Measurements from ENCODE around the gene PLA2G4D. TPM values are rescaled to one million over a fixed set of nuclear protein-coding genes. Genes with fewer than 3 reads are reported as not detected.

The PLA2G4D gene
- total RNA-seq, 3 donors from 2014 or later (not counting 1 experiment from before 2014, with no cell fraction given), result not detected

DNA sequence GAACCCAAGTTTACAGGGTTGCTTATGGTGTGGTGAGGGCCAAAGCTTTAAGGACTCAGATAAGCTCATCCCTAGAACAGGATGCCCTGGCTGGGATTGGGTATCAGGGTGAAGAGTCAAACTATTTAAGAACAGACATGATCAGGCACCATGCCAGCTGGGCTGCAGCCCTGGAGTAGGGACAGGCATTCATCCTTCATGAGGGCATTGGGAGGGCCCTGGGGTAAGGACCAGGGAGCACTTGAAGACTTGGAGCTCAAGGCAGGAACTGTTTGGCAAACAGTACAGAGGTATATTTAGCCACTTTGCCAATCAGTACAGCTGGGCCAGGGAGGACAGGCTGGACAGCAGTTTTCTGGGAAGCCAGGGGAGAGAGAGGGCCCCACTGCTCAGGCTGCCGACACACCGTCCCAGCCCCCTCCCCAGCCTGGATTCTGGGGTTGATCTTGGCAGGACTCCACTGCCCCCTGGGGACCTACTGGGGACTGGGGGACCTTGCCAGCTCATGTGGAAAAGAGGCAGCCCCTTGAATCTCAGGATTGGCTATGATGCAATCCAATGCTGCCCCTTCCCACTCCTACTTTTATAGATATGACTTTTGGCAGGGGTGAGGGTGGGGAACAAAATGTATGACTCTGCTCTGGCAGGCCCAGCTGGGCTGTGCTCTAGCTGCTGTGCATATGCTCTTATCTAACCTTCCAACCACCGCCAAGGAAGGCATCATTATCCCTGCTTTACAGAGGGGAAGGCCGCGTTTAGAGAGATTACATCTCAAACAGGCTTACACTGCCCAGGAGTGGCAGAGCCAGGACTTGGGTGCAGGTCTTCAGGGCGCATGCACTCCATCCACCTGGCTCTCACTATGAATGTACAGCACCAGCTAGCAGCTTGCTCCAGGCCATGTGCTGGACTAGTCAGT, 75.8 kb downstream of the PLA2G4D start:
- no peaks in the 10 kb centered on the region for H3K27me3 ChIP-seq (ENCODE audit: control insufficient read depth, insufficient read depth, low read length)
- ATAC-seq, result no peak

More for the DNA sequence above, 75.8 kb downstream of the PLA2G4D start:
- no peaks in the 10 kb centered on the region for H3K4me1 Mint-ChIP-seq
- no peak overlapping the region for H3K27ac Mint-ChIP-seq
- 77% methylated on average over 6 of the region's 6 CpGs for WGBS (ENCODE audit: insufficient coverage)
- H3K9me3 Mint-ChIP-seq, result no peaks in the 10 kb centered on the region
- no peak overlapping the region for H3K4me3 ChIP-seq (ENCODE audit: low read length)
- H3K4me1 ChIP-seq (ENCODE audit: control insufficient read depth, insufficient read depth, low read length), result no peaks in the 10 kb centered on the region
- intact Hi-C loops (cut with micrococcal nuclease), result no loop called here
- H3K27ac ChIP-seq (ENCODE audit: low read length), result no peak overlapping the region
- H3K4me3 Mint-ChIP-seq, result no peak overlapping the region
- H3K27me3 Mint-ChIP-seq (ENCODE audit: low read depth in 2 of 2), result peaks cover 0 to 3% of the 10 kb centered on the region in 2 donors
- no peaks in the 10 kb centered on the region for H3K9me3 ChIP-seq (ENCODE audit: control insufficient read depth, insufficient read depth, low read length)
- TF ChIP-seq, protein P1, sequence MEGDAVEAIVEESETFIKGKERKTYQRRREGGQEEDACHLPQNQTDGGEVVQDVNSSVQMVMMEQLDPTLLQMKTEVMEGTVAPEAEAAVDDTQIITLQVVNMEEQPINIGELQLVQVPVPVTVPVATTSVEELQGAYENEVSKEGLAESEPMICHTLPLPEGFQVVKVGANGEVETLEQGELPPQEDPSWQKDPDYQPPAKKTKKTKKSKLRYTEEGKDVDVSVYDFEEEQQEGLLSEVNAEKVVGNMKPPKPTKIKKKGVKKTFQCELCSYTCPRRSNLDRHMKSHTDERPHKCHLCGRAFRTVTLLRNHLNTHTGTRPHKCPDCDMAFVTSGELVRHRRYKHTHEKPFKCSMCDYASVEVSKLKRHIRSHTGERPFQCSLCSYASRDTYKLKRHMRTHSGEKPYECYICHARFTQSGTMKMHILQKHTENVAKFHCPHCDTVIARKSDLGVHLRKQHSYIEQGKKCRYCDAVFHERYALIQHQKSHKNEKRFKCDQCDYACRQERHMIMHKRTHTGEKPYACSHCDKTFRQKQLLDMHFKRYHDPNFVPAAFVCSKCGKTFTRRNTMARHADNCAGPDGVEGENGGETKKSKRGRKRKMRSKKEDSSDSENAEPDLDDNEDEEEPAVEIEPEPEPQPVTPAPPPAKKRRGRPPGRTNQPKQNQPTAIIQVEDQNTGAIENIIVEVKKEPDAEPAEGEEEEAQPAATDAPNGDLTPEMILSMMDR (IDR thresholded peaks at IDR 0.05), result no peak
- H3K36me3 Mint-ChIP-seq, result no peaks in the 10 kb centered on the region
- no peaks in the 10 kb centered on the region for H3K36me3 ChIP-seq (ENCODE audit: control insufficient read depth, insufficient read depth, low read length)
- no peak for DNase-seq

Other genes starting within 250 kb of the PLA2G4D start
- gene SPTBN5, start 200.5 kb downstream of the PLA2G4D start, total RNA-seq, result 1 to 10 TPM; 4.1 to 6.0 (median 5.2) TPM
- gene EHD4, start 122.0 kb downstream of the PLA2G4D start, total RNA-seq, result 10 to 100 TPM; 28.4 to 34.6 (median 31.7) TPM
- gene PLA2G4E, start 73.5 kb downstream of the PLA2G4D start, total RNA-seq, result not detected
- not detected for gene PLA2G4F, start 62.1 kb upstream of the PLA2G4D start, total RNA-seq
- gene VPS39, start 113.7 kb upstream of the PLA2G4D start, total RNA-seq, result 100 to 1,000 TPM; 104 to 115 (median 112) TPM
- gene GANC, start 178.6 kb upstream of the PLA2G4D start, total RNA-seq, result 10 to 100 TPM; 23.5 to 31.3 (median 24.3) TPM
- gene TMEM87A, start 178.9 kb upstream of the PLA2G4D start, total RNA-seq, result 10 to 100 TPM; 70.8 to 76.4 (median 73.7) TPM

Data from natural killer cell (primary cell).